Activated CD4-positive, alpha-beta T cell treated with anti-CD3 and anti-CD28 coated beads, Interleukin-2, amount 50 U/mL, for 48 hours (primary cell): Measurements from ENCODE around the gene ERGIC1.

Experiments used
- DNase-seq, 2 experiments: peaks; one replicate each; pipeline ENCODE4 v3.0.0-alpha.2; 2020

Gene ERGIC1

DNA sequence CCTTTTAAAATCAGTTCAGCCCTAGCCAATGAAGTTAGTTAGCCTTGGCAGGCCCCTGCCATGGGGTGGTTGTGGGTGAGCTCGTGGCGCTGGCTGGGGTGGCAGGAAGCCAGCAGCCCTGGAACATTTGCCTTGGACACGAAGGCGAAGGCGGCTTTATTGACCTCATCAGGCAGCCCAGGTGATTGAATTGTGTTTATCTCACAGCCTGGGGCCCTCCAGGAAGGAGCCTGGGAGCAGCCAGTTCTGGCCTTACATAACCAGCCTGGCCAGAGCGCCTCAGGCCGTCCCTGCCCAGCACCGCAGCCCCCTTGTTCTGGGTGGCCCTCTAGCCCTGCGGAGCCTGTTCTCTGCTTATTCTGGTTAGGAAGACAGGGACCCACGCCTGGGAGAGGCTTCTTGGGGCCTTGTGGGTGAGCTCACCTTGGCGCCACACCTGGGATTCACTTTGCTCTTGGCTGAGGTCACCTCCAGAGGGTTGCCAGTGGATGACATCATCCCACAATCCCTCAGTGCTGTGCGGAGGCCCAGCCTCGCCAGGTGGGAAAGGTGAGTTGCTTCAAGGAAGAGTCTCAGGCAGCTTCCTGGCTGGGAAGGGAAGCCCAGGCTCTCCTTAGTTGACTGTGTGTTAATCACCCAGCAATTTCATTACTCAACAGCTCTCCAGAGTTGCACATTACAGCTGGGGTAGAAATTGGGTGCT is 70.7 kb downstream of the ERGIC1 start:
- DNase-seq: no peak

DNA sequence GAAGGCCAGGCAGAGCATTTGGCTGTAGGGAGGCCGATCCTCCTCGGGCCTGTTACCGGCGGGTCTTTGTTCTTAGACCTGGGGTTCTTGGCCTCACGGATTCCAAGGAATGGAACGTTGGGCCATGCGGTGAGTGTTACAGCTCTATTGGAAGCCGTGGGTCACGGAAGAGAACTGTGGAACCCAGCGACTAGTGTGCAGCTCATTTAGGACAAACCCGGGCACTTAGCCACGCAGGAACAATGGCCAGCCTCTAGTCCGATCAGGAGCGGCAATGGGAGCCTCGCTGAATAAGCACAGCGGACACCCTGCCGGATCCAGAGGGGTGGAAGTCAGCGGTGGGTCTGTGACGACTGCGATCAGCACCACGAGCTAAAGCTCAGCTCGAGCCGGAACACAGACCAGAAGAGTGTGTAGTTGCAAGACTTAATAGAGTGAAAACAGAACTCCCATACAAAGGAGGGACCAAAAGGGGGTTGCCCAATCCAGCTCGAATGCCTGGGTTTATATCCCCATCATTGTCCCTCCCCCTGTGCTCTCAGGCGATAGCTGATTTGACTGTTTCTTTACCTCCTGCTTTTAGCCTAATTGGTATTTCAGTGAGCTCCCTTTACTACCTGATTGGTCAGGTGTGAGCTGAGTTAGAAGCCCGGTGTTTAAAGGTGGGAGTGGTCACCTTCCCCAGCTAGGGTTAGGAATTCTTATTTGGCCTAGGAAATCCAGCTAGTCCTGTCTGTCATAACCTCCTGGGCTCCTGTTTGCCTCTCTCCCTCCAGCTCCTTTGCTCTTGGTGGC is 71.5 kb downstream of the ERGIC1 start:
- DNase-seq: no peak

DNA sequence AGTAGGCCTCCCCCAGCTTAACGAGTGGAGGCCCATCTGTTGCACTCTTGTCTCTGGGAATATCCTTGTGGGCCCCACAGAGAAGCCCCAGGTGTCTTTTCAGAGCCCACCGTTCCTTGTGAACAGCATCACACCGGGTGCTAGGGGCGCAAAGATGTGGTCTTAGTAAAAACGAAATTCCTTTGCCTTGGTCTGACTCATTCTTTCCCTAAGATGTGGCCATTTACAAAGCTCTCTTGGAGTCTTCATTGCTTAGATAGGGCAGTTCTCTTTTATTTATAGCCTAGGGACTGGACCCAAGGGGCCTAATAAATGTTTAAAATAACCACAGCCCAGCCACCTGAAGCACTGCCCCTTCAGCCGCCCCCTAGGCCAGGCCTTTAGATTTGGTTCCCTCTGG is 72.4 kb downstream of the ERGIC1 start:
- no peak for DNase-seq

DNA sequence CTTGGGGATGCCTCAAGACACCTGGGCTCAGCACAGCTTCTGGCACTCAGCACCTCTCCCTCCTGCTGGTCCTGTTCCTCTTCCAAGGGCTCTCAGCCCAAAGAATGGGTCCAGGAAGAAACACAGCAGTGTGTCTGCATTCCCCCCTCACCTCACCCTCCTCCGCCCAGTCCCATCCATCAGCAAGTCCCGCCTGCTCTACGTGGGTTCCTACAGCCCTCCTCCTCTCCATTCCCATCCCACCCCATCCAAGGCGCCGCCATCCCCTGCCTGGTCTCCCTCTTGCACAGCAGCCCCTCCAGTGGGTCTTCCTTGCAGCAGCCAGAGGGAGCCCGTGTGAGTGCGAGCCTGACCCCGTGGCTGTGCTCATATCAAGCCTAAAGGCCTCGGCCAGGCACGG is 72.8 kb downstream of the ERGIC1 start:
- no peak for DNase-seq

DNA sequence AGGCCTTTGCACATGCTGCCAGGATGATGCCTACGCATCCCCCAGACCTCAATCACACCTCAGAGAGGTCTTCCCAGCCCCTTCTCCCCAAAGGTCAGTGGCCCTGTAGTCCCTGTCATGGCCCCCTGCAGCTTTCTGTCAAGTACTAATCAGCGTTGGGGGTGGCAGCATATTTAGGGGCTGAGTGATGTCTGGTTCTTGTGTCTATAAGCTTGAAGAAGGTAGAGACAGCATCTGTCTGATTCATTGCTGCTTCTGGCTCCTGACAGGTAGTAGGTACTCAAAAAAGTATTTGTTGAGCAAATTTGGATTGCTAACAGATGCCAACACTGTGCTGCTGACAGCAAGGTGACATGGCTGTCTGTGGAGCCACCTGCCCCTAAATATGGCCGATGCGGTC is 73.6 kb downstream of the ERGIC1 start:
- DNase-seq: no peak

DNA sequence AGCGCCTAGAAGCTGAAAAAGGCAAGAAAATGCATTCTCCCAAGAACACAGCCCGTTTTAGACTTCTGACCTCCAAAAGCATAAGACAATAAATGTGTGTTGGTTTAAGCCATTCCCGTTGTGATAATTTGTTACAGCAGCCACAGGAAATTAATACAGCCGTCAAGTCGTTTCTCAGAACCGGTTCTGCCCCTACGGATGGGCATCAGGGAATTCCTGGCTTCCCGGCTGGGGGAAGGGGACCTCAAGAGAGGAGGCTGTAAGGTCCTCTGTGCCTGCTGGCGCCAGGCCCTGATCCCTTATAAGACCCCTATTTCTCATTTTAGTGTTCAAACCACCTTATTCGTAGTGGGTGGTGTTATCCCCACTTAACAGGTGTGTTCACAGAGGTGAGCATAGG is 74.6 kb downstream of the ERGIC1 start:
- DNase-seq: no peak

DNA sequence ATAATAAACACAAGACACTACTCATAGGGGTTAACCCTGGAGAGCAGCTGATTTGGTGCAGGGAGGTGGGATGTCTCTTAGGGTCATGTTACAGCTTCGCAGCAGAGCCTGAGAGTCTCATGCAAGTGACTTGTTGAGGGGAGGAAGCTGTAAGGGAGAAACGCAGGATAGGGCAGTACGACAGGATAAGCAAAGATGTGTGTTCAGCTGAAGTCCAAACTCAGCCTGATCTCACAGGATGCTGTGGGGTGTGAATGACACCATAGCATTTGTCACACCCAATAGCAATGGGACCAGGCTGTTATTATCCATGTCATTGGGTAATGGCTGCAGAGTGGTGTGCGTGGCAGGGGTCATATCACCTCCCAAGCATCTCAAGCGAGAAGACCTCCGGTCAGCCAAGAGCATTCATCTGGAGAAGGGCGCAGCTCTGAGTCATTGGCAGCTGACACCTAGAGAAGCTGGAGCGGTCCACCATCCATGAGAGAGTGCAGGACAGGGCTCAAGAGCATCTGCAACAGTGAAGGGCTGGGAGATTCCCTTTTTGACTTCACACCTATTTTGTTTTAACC is 76.0 kb downstream of the ERGIC1 start:
- DNase-seq: no peak

DNA sequence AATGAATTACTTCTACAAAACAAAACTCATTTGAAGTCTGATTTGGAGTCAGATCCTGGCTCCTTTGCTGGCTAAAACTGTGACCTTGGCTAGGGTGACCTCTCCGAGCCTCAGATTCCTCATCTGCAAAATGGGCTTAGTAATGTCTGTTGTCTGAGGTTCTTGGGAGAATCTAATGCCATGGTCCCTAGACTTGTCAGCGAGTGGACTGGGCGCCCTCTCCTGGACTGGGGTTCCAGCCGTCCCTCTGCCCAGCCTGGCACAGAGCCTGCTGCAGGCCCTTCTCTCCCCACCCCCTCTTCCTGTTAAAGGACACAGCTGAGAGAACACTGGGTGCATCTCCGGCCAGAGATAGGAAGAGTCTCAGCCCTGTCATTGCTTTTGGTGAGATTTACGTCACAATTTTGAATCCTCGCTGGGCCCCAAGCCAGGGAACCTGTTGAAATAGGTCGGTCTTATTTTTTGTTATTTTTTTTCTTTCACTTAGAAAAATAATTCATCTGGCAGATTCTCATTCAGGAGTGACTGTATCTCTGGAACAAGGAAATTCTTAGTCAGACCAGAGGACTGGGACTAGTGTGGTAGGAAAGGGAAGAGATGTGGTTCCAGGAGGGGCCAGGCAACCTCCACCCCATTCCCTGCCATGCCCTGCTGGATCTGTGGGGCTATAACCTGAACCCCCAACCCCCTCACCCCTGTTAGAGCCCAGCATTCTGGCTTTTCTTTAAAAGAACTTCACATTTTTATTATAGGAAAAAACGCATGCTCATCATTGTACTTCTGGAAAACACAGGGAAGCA is 77.0 kb downstream of the ERGIC1 start:
- peak; percentile 29 to 44 for DNase-seq

DNA sequence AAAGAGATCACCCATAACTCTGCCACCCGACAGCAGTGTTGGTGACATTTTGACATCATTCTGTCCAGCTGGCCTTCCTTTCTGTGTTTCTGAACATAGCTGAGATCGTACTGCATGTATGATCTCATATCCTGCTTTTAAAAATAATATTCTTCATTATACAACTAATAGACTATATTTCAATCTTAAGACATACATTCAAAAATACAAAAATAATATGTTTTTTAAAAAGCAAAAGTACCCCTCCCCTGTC is 77.5 kb downstream of the ERGIC1 start:
- no peak for DNase-seq

DNA sequence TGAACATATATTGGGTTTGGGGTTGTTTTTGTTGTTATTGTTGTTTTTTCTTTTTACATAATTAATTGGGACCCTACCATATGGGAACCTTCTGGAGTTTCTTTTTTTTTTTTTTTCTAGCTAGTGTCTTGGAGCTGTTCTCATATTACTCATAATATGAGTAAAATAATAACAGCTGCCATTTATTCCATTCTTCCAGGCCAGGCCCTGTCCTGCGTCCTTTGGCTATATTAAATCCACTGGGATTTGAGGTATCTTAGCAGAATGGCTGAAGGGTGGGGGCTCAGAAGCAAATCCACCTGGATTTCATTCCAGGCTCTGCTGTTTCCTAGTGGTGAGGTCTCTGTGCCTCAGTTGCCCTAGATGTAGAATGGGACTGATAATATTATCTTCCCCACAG is 77.9 kb downstream of the ERGIC1 start:
- no peak for DNase-seq

DNA sequence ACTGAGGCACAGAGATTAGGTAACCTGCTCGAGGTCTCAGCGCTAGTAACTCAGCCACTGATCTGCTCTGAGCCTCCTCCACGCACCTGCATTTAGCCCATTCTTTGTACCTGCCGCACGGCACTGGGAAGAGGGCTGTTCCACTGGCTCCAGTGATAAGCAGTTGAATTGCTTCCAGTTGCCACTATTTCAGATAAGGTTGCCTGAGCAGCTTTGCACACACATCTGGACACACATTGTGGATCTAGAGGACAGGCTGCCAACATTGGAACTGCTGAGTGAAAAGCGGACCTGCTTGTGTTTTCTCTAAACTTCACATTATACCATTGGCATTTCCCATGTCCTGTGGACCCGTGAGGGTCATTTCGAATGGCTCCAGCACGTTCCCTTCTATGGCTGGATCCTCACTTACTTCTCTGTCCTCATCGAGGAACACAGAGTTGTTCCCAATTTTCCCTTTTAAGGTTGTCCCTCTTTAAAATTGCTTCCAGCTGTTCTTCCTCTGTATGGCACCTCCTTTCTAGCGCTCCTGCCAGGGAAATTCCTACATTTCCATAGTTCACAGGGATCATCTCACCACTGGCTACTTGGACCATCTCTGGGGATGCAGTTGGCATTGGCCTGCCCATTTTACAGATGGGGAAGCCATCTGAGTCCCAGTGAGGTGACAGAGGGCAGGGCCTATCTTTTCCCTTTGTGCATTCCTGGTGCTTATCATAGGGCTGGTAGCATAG is 79.2 kb downstream of the ERGIC1 start:
- DNase-seq: no peak

DNA sequence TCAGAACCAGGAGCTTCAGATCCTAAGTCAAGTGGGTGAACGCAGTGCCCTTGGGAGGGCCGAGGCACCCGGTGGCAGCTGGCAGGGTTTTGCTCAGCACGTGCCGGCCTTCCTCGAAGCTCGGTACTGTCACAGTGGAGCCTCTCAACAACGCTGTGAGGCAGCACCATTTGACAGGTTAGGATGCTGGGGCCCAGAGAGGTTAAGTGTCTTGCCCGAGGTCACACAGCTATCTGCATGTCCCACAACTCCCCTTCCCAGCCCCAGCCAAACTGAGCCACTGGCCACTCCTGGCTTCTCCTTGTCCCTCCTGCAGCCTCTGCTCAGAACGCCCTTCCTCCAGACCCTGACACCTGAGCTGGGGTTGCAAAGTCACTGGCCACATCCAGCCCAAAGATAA is 81.5 kb downstream of the ERGIC1 start:
- DNase-seq: no peak

DNA sequence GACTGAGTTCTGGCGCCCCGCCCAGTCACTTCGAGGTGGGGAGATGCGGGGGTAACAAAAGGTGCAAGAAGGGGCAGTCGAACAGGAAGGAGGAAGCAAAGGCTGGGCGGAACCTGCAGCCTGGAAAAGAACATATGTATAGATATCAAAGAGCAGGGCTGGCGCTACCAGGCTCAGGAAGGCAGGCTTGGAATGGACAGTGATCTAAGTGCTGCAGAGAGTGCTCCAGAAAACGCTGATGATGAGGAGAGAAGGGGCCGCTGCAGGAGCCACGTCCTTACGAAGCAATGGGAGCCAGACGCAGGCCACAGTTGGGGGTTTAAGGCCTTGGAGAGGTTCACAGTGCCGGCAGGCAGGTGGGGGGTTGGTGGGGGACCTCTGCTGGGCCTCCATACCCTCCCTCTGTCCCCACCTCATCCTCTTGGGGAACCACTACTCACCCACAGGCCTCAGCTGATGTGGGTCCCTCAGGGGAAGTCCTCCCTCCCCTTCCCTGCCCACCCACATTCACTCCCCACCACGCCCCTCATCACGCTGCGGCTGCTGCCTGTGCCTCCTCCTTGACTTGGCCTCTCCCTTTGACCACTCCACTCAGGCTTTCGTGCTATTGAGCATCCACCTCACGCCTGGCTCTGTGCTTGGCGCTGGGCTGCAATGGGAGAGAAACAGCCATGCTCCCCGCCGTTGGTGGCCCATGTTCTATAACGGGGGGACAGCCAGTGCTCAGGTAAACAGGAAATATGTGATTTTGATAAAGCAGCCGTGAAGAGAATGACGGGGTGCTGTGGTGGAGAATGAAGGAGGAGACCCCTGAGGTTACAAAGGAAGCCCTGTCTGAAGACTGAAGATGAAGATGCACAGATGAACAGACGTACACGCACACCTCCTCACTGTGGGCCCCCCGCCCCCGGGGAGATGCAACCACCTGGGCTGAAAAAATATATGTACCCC is 84.6 kb downstream of the ERGIC1 start:
- DNase-seq: no peak

DNA sequence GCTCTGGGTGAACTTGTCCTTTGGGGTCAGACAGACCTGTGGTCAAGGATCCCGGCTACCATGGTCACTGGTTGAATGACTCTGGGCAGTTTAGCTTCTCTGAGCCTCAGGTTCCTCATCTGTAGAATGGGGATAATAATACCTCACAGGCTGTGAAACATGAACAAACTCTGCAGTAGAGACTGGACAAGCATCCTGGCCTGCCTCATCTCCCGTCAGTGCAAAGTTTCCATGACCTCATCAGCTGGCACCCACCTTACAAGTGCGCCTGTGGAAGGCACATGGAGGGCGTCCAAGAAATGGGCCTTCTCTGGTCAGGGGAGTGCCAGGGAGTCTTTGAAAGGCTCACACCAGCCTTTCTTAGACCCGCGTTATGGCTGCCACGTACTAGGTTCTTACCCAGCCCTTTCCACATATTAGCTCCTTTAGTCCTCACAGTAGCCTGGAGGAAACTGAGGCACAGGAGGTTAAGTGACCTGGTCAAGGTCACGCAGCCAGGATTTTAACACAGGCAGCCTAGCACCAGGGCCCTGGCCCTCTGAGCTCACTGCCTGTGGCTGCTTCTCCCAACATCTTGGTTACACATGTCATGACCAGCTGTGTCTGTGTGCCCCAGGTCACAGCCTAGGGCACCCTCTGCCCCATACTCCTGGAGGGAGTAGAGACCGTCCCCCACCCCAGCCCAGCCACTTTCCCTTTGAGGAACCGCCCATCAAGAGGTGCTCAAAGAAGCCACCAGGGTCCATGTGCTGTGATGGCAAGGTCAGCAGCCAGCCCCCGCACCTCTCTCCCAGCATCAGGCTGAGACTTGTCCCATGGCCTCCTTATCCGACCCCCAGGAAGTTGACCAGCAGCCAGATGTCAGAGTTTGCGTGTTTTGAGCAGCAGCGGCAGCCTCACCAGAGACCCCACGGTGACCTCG is 85.7 kb downstream of the ERGIC1 start:
- DNase-seq: no peak

DNA sequence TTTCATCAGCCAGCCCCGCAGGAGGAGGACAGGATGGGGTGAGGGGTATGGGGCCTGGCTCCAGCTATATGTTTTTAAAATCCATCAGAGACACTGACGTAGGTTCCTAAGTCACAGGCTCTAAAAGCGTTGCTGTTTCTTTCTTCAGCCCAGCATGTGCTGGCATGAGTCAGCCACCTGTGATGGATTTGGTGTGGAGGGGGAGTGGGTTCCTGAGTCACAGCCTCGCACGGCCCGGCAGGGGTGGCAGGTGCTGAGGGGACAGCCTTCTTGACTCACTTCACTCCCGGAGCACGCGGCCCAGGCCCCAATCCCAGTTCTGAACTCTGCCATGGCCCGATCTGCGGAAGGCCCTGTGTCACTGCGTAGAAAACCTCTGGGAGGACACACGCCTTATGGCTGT is 86.4 kb downstream of the ERGIC1 start:
- DNase-seq: no peak

DNA sequence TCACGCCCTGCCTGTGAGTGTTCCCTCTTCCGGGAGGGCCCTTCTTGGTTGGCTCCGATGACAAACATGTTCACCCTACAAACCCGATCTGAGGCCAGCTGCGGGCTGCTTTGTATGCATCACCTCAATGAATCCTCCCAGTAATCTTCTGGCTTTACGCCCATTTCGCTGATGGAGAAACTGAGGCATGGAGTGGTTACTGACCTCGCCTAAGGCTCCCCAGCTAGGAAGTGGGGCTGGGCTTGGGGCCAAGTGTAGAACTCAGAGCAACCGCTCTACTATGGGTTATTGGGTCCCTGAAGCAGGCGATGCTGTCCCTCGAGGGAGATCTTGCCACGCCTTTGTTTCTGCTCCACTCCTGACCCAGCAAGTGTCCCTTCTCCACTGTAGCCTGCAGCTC is 86.9 kb downstream of the ERGIC1 start:
- no peak for DNase-seq

DNA sequence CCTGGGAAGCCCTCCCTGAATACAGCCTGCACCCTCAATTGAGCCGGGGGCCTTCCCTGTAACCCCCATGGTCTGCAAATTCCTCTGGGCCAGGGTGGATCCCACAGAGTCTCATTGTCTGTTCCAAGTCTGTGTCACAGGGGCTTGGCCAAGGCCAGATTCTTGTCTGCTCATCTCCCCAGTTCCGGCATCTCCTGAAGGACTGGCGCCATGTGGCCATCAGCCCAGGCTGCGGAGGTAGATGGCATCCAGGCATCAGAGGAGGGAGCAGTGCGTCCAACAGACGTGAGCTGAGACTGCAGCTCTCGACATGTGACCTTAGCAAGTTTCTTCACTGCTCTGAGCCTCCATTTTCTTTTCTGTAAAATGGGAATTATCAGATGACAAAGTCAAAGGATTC is 87.9 kb downstream of the ERGIC1 start:
- DNase-seq: no peak

DNA sequence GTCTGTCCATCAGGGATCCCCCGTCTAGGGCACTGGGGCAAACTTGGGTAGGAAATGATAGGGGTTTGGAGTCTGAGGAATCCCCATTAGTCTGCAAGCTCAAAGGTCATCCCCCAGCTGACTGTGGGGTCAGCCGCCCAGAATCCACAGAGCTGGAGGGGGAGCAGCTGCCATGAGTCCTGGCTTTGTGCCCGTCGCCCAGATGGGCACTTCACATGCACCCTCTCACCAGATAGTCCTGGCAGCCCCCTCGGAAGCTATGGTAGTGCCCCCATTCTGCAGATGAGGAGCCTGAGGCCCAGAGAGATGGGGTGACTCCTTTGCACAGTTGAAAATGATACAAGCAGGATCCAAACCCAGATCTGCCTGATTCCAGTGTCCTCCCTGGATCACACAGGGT is 89.5 kb downstream of the ERGIC1 start:
- no peak for DNase-seq

DNA sequence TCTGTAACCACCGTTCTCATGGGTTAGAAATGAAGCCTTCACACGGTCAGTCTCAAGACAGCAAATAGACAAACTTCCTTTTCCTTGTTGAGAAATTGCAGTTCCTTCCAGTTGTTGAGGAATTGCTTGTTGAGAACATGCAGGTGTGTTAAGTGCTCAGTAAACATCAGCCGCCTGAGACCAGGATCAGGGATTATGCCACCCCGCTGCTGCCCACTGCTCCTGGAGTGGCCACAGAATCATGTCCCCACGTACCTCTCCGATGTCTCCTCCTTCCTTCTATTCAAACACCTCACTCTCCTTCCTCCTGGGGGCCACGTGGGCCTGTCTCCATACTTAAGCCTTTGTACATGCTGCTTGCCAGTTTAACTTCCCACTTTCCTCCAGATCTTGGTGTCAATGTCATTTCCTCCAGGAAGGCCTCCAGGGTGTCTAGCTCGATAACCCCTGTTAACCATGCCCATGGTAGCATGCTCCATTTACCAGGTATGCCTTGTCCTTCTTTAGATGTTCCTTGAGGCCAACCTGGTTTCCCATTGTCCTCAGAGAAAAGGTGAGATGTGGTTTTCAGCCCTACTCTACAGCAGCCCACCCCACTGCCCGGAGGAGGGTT is 91.4 kb downstream of the ERGIC1 start:
- DNase-seq: no peak

DNA sequence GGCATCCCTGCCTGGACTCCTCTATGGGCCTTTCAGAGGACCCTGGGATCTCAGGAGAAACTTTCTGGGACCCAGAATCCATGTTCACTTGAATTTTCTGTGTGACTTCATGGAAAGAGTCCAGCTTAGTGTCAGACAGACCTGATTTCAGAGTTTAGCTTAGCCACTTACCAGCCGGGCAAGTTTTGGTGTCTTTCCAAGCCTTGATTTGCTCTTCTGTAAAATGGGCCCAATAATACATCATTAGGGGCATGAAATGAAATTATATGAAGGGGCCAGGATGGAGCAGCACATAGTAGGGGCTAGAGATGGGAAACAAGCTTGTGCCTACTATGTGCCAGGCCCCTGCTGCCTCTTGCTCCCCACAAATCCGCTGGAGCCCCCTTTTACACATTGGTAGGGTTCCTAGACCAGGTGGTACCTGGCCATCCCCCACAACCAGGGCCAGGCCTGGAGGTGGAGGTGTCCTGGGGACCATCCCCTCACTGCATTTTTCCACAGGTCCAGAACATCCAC is 92.0 kb downstream of the ERGIC1 start:
- no peak for DNase-seq
